WERI-Rb-1 (cell line): Measurements from ENCODE around the gene LMNA.
"Not testable (repeated sequence)": the region's sequence is repeated elsewhere in the genome, so short reads cannot be mapped to it uniquely, and the experiment has no call there.

Source experiments
- DNase-seq: peaks from one replicate; pipeline ENCODE4 v3.0.0-alpha.2; 2020
- H3K27ac ChIP-seq: fragments of 250-450 bp; sonication (Bioruptor Pico); 2 replicates; pipeline ENCODE4 v1.5.1; 2020; ENCODE audit warnings: mild to moderate bottlenecking, moderate library complexity
- H3K27me3 ChIP-seq: fragments of 250-450 bp; sonication (Bioruptor Pico); 2 replicates; pipeline ENCODE4 v1.5.1; 2021; ENCODE audit warnings: mild to moderate bottlenecking, low read depth, moderate library complexity; ENCODE audit not compliant: insufficient read depth, severe bottlenecking
- H3K36me3 ChIP-seq: fragments of 250-450 bp; sonication (Bioruptor Pico); 2 replicates; pipeline ENCODE4 v1.5.1; 2020; ENCODE audit warnings: mild to moderate bottlenecking, moderate library complexity
- H3K4me3 ChIP-seq: 2 replicates; pipeline ENCODE4 v1.5.1; 2011; ENCODE audit warnings: low read depth, mild to moderate bottlenecking, control low read depth, low read length
- H3K9me3 ChIP-seq: fragments of 250-450 bp; sonication (Bioruptor Pico); 2 replicates; pipeline ENCODE4 v1.5.1; 2021; ENCODE audit warnings: mild to moderate bottlenecking, moderate library complexity; ENCODE audit not compliant: severe bottlenecking
- CTCF ChIP-seq: IDR thresholded peaks from 2 replicates; pipeline ENCODE4 v1.5.1; 2011; ENCODE audit warnings: low read depth, mild to moderate bottlenecking, control low read depth, inconsistent platforms, low read length

Gene LMNA

GRCh38 chr1:156070548-156070947 lies 44.0 kb upstream of the LMNA start:
- no peak for DNase-seq
- H3K27ac ChIP-seq = no peak overlapping the region

GRCh38 chr1:156071332-156071816 lies 43.1 kb upstream of the LMNA start:
- not testable (repeated sequence) for H3K27me3 ChIP-seq, H3K4me3 ChIP-seq, H3K9me3 ChIP-seq, H3K27ac ChIP-seq, DNase-seq
- H3K36me3 ChIP-seq = peaks cover 32% of the 10 kb centered on the region

More at GRCh38 chr1:156070548-156070947, 44.0 kb upstream of the LMNA start:
- no peaks in the 10 kb centered on the region for H3K9me3 ChIP-seq
- TF ChIP-seq CTCF = no peak
- H3K4me3 ChIP-seq = no peak overlapping the region
- peaks cover 24% of the 10 kb centered on the region for H3K36me3 ChIP-seq
- H3K27me3 ChIP-seq = no peaks in the 10 kb centered on the region

- Histone ChIP-seq H3K4me3 (no peak overlapping the region), H3K9me3 (no peaks in the 10 kb centered on the region), H3K36me3 (peaks cover 41% of the 10 kb centered on the region), H3K27ac (no peak overlapping the region), H3K27me3 (no peaks in the 10 kb centered on the region)
- no peak for DNase-seq
- TF ChIP-seq CTCF = no peak
Observed at GRCh38 chr1:156072251-156072650, 42.3 kb upstream of the LMNA start.

GRCh38 chr1:156073110-156073687 lies 41.3 kb upstream of the LMNA start:
- Histone ChIP-seq H3K9me3 (no peaks in the 10 kb centered on the region), H3K27ac (peak overlapping the region; percentile 70), H3K36me3 (peaks cover 51% of the 10 kb centered on the region), H3K4me3 (no peak overlapping the region), H3K27me3 (no peaks in the 10 kb centered on the region)
- TF ChIP-seq CTCF = no peak
- no peak for DNase-seq

GRCh38 chr1:156073740-156074139 lies 40.8 kb upstream of the LMNA start:
- H3K36me3 ChIP-seq = peaks cover 56% of the 10 kb centered on the region
- H3K27me3 ChIP-seq = no peaks in the 10 kb centered on the region
- H3K4me3 ChIP-seq = no peak overlapping the region
- no peak for TF ChIP-seq CTCF
- H3K9me3 ChIP-seq = no peaks in the 10 kb centered on the region
- H3K27ac ChIP-seq = peak overlapping the region; percentile 70
- DNase-seq = peak; percentile 95

GRCh38 chr1:156074661-156075060 lies 39.9 kb upstream of the LMNA start:
- Histone ChIP-seq H3K9me3 (no peaks in the 10 kb centered on the region), H3K27me3 (no peaks in the 10 kb centered on the region), H3K27ac (peak overlapping the region; percentile 70), H3K36me3 (peaks cover 63% of the 10 kb centered on the region), H3K4me3 (no peak overlapping the region; the same call in 1 of the 2 replicates)
- DNase-seq = peak; percentile 75
- no peak for TF ChIP-seq CTCF
